ENCODE measurements around the gene OR10H3.

GRCh38 chr19:15790096-15790495 lies 52.3 kb downstream of the OR10H3 start:
- TF ChIP-seq EP300 (conservative IDR thresholded peaks at IDR 0.05; ENCODE audit: poor library complexity, severe bottlenecking) (no peak), POLR2AphosphoS5 (IDR thresholded peaks at IDR 0.05) (no peak), CTCF (IDR thresholded peaks at IDR 0.05; ENCODE audit: poor library complexity, severe bottlenecking) (no peak), EZH2 (IDR thresholded peaks at IDR 0.05; ENCODE audit: borderline replicate concordance, insufficient read depth, low read length, poor library complexity, severe bottlenecking) (no peak), TAF1 (IDR thresholded peaks at IDR 0.05; ENCODE audit: low read depth) (no peak), REST (IDR thresholded peaks at IDR 0.05; ENCODE audit: borderline replicate concordance) (no peak), RAD21 (conservative IDR thresholded peaks at IDR 0.05) (no peak)

All from neural cell (in vitro differentiated cells).